ENCODE results near the gene RAB15.

The RAB15 gene

GRCh38 chr14:64954491-64955240 is 17.5 kb downstream of the RAB15 start:
- no peak for TF ChIP-seq EGR1 (IDR thresholded peaks at IDR 0.05)
- no peak for TF ChIP-seq TEAD4 (IDR thresholded peaks at IDR 0.05)
- no peak for TF ChIP-seq FOXM1 (IDR thresholded peaks at IDR 0.05; ENCODE audit: borderline replicate concordance, low read depth)

DNA sequence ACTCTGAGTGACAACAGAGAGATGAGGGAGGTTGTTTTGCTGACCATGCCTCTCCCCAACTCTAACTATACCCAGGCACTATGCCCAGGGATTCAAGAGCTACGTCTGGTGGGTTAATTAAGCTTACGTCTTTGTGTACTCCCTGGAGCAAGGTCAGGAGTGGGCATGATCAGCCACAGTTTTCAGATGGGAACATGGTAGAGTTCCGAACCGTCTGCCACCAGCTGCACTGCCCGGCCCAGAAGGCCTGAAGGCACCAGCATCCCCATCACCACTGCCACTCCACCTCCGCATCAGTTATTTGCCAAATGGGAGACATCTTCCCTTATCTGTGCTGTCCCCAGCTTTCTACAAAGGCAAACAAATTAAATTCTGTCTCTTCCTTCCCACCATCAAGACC is 18.5 kb downstream of the RAB15 start:
- TF ChIP-seq ZBTB7A (IDR thresholded peaks at IDR 0.05; ENCODE audit: low read depth) (no peak), CEBPB (IDR thresholded peaks at IDR 0.05) (no peak), RAD21 (IDR thresholded peaks at IDR 0.05; ENCODE audit: low read depth) (no peak), REST (IDR thresholded peaks at IDR 0.05; ENCODE audit: low read depth) (no peak), TCF12 (IDR thresholded peaks at IDR 0.05; ENCODE audit: low read depth) (no peak), YY1 (IDR thresholded peaks at IDR 0.05; ENCODE audit: low read depth) (no peak), FOXM1 (IDR thresholded peaks at IDR 0.05; ENCODE audit: borderline replicate concordance, low read depth) (no peak), TEAD4 (IDR thresholded peaks at IDR 0.05) (no peak), EP300 (IDR thresholded peaks at IDR 0.05; ENCODE audit: borderline replicate concordance) (no peak), MAX (IDR thresholded peaks at IDR 0.05) (no peak), NFIC (IDR thresholded peaks at IDR 0.05) (no peak), EGR1 (IDR thresholded peaks at IDR 0.05) (no peak), TAF1 (IDR thresholded peaks at IDR 0.05; ENCODE audit: low read depth) (no peak), CREB1 (IDR thresholded peaks at IDR 0.05; ENCODE audit: low read depth) (no peak)
- TF ChIP-seq, protein P1, sequence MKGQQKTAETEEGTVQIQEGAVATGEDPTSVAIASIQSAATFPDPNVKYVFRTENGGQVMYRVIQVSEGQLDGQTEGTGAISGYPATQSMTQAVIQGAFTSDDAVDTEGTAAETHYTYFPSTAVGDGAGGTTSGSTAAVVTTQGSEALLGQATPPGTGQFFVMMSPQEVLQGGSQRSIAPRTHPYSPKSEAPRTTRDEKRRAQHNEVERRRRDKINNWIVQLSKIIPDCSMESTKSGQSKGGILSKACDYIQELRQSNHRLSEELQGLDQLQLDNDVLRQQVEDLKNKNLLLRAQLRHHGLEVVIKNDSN (IDR thresholded peaks at IDR 0.05): no peak

GRCh38 chr14:64953310-64953654 is 18.9 kb downstream of the RAB15 start:
- TF ChIP-seq CREB1 (IDR thresholded peaks at IDR 0.05; ENCODE audit: low read depth) (no peak), TCF12 (IDR thresholded peaks at IDR 0.05; ENCODE audit: low read depth) (no peak), RAD21 (IDR thresholded peaks at IDR 0.05; ENCODE audit: low read depth) (no peak), FOXM1 (IDR thresholded peaks at IDR 0.05; ENCODE audit: borderline replicate concordance, low read depth) (no peak), NFIC (IDR thresholded peaks at IDR 0.05) (no peak), TAF1 (IDR thresholded peaks at IDR 0.05; ENCODE audit: low read depth) (no peak), ZBTB7A (IDR thresholded peaks at IDR 0.05; ENCODE audit: low read depth) (no peak), CEBPB (IDR thresholded peaks at IDR 0.05) (no peak), REST (IDR thresholded peaks at IDR 0.05; ENCODE audit: low read depth) (no peak), YY1 (IDR thresholded peaks at IDR 0.05; ENCODE audit: low read depth) (no peak), EP300 (IDR thresholded peaks at IDR 0.05; ENCODE audit: borderline replicate concordance) (no peak), EGR1 (IDR thresholded peaks at IDR 0.05) (no peak), TEAD4 (IDR thresholded peaks at IDR 0.05) (no peak), MAX (IDR thresholded peaks at IDR 0.05) (no peak)
- TF ChIP-seq, protein P1 (IDR thresholded peaks at IDR 0.05): no peak

DNA sequence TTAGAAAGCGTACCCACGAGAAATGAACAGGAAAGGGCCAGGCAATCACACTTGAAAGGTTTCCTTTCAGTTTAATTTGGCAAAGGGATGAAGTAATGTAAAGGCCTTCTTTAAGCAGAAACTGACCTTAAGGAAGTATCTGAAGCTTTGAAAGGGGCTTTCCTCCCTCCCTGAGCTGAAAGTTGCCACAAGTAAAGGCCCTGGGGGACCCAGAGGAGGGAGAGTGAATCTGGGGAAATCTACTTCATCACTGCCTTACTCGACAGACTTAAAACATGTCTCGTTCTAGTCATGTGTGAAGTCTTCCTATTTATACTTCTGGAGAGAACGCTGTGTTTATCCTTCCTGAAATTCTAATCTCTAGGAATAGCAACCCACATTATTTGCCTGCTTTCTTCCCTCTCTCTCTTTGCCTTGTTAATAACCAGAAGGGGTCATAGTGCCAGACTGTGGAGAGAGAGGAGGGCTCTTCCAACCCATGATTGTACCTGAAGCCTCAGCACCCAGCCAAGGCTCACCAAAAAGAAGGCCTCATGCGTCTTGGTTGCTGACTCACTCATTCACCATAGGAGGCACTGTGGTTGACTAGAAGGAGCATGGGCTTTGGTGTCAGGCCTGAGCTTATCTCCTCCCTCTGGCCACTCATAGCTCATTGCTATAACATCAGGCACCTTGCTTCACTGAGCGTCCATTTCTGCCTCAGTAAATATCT is 19.4 kb downstream of the RAB15 start:
- TF ChIP-seq CEBPB (IDR thresholded peaks at IDR 0.05) (no peak), YY1 (IDR thresholded peaks at IDR 0.05; ENCODE audit: low read depth) (no peak), TAF1 (IDR thresholded peaks at IDR 0.05; ENCODE audit: low read depth) (no peak)

GRCh38 chr14:64951724-64952123 is 20.4 kb downstream of the RAB15 start:
- TF ChIP-seq EP300 (IDR thresholded peaks at IDR 0.05; ENCODE audit: borderline replicate concordance) (no peak), CEBPB (IDR thresholded peaks at IDR 0.05) (no peak), ZBTB7A (IDR thresholded peaks at IDR 0.05; ENCODE audit: low read depth) (no peak), RAD21 (IDR thresholded peaks at IDR 0.05; ENCODE audit: low read depth) (no peak), TAF1 (IDR thresholded peaks at IDR 0.05; ENCODE audit: low read depth) (no peak), TEAD4 (IDR thresholded peaks at IDR 0.05) (no peak), CREB1 (IDR thresholded peaks at IDR 0.05; ENCODE audit: low read depth) (no peak), NFIC (IDR thresholded peaks at IDR 0.05) (no peak), TCF12 (IDR thresholded peaks at IDR 0.05; ENCODE audit: low read depth) (no peak), EGR1 (IDR thresholded peaks at IDR 0.05) (no peak), MAX (IDR thresholded peaks at IDR 0.05) (no peak), YY1 (IDR thresholded peaks at IDR 0.05; ENCODE audit: low read depth) (no peak), FOXM1 (IDR thresholded peaks at IDR 0.05; ENCODE audit: borderline replicate concordance, low read depth) (no peak), REST (IDR thresholded peaks at IDR 0.05; ENCODE audit: low read depth) (no peak)
- TF ChIP-seq, protein P1 (IDR thresholded peaks at IDR 0.05): no peak

Measured in Ishikawa (cell line).